ENCODE measurements around the gene ADCY7.

GRCh38 chr16:50276801-50277555 is 10.6 kb downstream of the ADCY7 start:
- TF ChIP-seq CTCF (IDR thresholded peaks at IDR 0.05 in 2 of 3, conservative IDR thresholded peaks at IDR 0.05 in 1 of 3; ENCODE audit: insufficient read depth in 2 of 3, low read depth in 1 of 3, low read length in 3 of 3): no peak
- no peak for TF ChIP-seq SREBF1 (IDR thresholded peaks at IDR 0.05; ENCODE audit: borderline replicate concordance, low read depth, low read length)
- TF ChIP-seq ZBTB7A (IDR thresholded peaks at IDR 0.05; ENCODE audit: borderline replicate concordance, control insufficient read depth, low read depth, low read length): no peak
- TF ChIP-seq JUN (IDR thresholded peaks at IDR 0.05; ENCODE audit: borderline replicate concordance, low read depth, low read length): no peak
- no peak for TF ChIP-seq JUN (CRISPR knock-in tag; IDR thresholded peaks at IDR 0.05; ENCODE audit: borderline replicate concordance)
- no peak for TF ChIP-seq CTBP1 (IDR thresholded peaks at IDR 0.05; ENCODE audit: borderline replicate concordance)
- TF ChIP-seq, protein P1, sequence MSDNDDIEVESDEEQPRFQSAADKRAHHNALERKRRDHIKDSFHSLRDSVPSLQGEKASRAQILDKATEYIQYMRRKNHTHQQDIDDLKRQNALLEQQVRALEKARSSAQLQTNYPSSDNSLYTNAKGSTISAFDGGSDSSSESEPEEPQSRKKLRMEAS (CRISPR knock-in tag; IDR thresholded peaks at IDR 0.05): no peak
- TF ChIP-seq MAFG (tag; conservative IDR thresholded peaks at IDR 0.05): no peak
- no peak for TF ChIP-seq RNF2 (IDR thresholded peaks at IDR 0.05)
- no peak for TF ChIP-seq L3MBTL2 (IDR thresholded peaks at IDR 0.05)
- no peak for TF ChIP-seq ZNF274 (IDR thresholded peaks at IDR 0.05; ENCODE audit: borderline replicate concordance, low read depth, low read length)
- TF ChIP-seq ZNF586 (CRISPR knock-in tag; conservative IDR thresholded peaks at IDR 0.05): no peak
- no peak for TF ChIP-seq ZEB2 (IDR thresholded peaks at IDR 0.05)
- no peak for TF ChIP-seq ZNF175 (CRISPR knock-in tag; IDR thresholded peaks at IDR 0.05; ENCODE audit: low read depth)
- no peak for TF ChIP-seq NCOA1 (IDR thresholded peaks at IDR 0.05; ENCODE audit: low read depth)
